CD4-positive, alpha-beta T cell treated with Interleukin-6 at 100 ng/mL for 8 hours (primary cell): Measurements from ENCODE around the gene ESRRA.
A peak's percentile ranks its signal among the peaks of the same experiment; 100 is the strongest.
"Not testable (repeated sequence)": the region's sequence is repeated elsewhere in the genome, so short reads cannot be mapped to it uniquely, and the experiment has no call there.

Experiments
- DNase-seq: peaks from one replicate; pipeline ENCODE4 v3.0.0-alpha.2; 2020; ENCODE audit warnings: mixed read lengths, low spot score

Gene ESRRA

GRCh38 chr11:64292460-64293254, 12.7 kb upstream of the ESRRA start:
- no peak for DNase-seq

GRCh38 chr11:64294774-64295173, 10.6 kb upstream of the ESRRA start:
- DNase-seq, result no peak

- DNase-seq, result no peak
Measured at GRCh38 chr11:64295760-64296159, 9.6 kb upstream of the ESRRA start.

GRCh38 chr11:64296236-64296635, 9.1 kb upstream of the ESRRA start:
- no peak for DNase-seq

GRCh38 chr11:64296830-64297698, 8.3 kb upstream of the ESRRA start:
- no peak for DNase-seq

GRCh38 chr11:64297699-64298358, 7.5 kb upstream of the ESRRA start:
- DNase-seq, result no peak

GRCh38 chr11:64298966-64299846, 6.1 kb upstream of the ESRRA start:
- no peak for DNase-seq

- no peak for DNase-seq
Measured at GRCh38 chr11:64299847-64300648, 5.3 kb upstream of the ESRRA start, which contains the start of gene CATSPERZ. CATSPERZ (plus strand) TSS chr11:64300358; CDS start chr11:64300411, 53 bp downstream.

GRCh38 chr11:64303109-64304031, 2.0 kb upstream of the ESRRA start:
- no peak for DNase-seq

GRCh38 chr11:64304032-64304315, 1.4 kb upstream of the ESRRA start:
- no peak for DNase-seq

GRCh38 chr11:64304316-64305072, 830 bp upstream of the ESRRA start:
- DNase-seq, result peak; percentile 92

- DNase-seq, result peak; percentile 72
Measured at GRCh38 chr11:64305691-64306562, 603 bp downstream of the ESRRA start.

GRCh38 chr11:64306563-64306875, 1.2 kb downstream of the ESRRA start:
- DNase-seq, result no peak

GRCh38 chr11:64306876-64307622, 1.7 kb downstream of the ESRRA start:
- DNase-seq, result no peak

GRCh38 chr11:64307795-64308194, 2.5 kb downstream of the ESRRA start:
- not testable (repeated sequence) for DNase-seq

- DNase-seq, result no peak
Measured at GRCh38 chr11:64312947-64313346, 7.6 kb downstream of the ESRRA start.

- no peak for DNase-seq
Measured at GRCh38 chr11:64313491-64314145, 8.3 kb downstream of the ESRRA start.
